Measurements from ENCODE around the gene NTM.

NTM gene

GRCh38 chr11:131549770-131550169, 179.4 kb downstream of the NTM start:
- DNase-seq (ENCODE audit: low read depth) = no peak

- DNase-seq (ENCODE audit: low read depth) = no peak
Observed at GRCh38 chr11:131560287-131560686, 189.9 kb downstream of the NTM start.

- DNase-seq (ENCODE audit: low read depth) = no peak
Observed at GRCh38 chr11:131561501-131561900, 191.1 kb downstream of the NTM start.

- no peak for DNase-seq (ENCODE audit: low read depth)
Observed at GRCh38 chr11:131561972-131562371, 191.6 kb downstream of the NTM start.

GRCh38 chr11:131568318-131568717, 197.9 kb downstream of the NTM start:
- DNase-seq (ENCODE audit: low read depth) = no peak

- DNase-seq (ENCODE audit: low read depth) = no peak
Observed at GRCh38 chr11:131571571-131571970, 201.2 kb downstream of the NTM start.

- DNase-seq (ENCODE audit: low read depth) = no peak
Observed at GRCh38 chr11:131572423-131572822, 202.0 kb downstream of the NTM start.

GRCh38 chr11:131579932-131580387, 209.5 kb downstream of the NTM start:
- peak; percentile 53 for DNase-seq (ENCODE audit: low read depth)

- DNase-seq (ENCODE audit: low read depth) = no peak
Observed at GRCh38 chr11:131580476-131580875, 210.1 kb downstream of the NTM start.

- no peak for DNase-seq (ENCODE audit: low read depth)
Observed at GRCh38 chr11:131581046-131581445, 210.6 kb downstream of the NTM start.

GRCh38 chr11:131582021-131582525, 211.7 kb downstream of the NTM start:
- DNase-seq (ENCODE audit: low read depth) = no peak

- DNase-seq (ENCODE audit: low read depth) = no peak
Observed at GRCh38 chr11:131583421-131583820, 213.0 kb downstream of the NTM start.

GRCh38 chr11:131583938-131584337, 213.5 kb downstream of the NTM start:
- DNase-seq (ENCODE audit: low read depth) = no peak

GRCh38 chr11:131584785-131585592, 214.6 kb downstream of the NTM start:
- DNase-seq (ENCODE audit: low read depth) = no peak

- DNase-seq (ENCODE audit: low read depth) = no peak
Observed at GRCh38 chr11:131588057-131588456, 217.6 kb downstream of the NTM start.

GRCh38 chr11:131591051-131591461, 220.6 kb downstream of the NTM start:
- DNase-seq (ENCODE audit: low read depth) = no peak

- no peak for DNase-seq (ENCODE audit: low read depth)
Observed at GRCh38 chr11:131592152-131592551, 221.7 kb downstream of the NTM start.

GRCh38 chr11:131592734-131593133, 222.3 kb downstream of the NTM start:
- DNase-seq (ENCODE audit: low read depth) = no peak

GRCh38 chr11:131593301-131593700, 222.9 kb downstream of the NTM start:
- DNase-seq (ENCODE audit: low read depth) = no peak

GRCh38 chr11:131595797-131596196, 225.4 kb downstream of the NTM start:
- DNase-seq (ENCODE audit: low read depth) = no peak

- DNase-seq (ENCODE audit: low read depth) = no peak
Observed at GRCh38 chr11:131597890-131598289, 227.5 kb downstream of the NTM start.

GRCh38 chr11:131598305-131598704, 227.9 kb downstream of the NTM start:
- DNase-seq (ENCODE audit: low read depth) = no peak

GRCh38 chr11:131599285-131599684, 228.9 kb downstream of the NTM start:
- no peak for DNase-seq (ENCODE audit: low read depth)

GRCh38 chr11:131600628-131601027, 230.2 kb downstream of the NTM start:
- DNase-seq (ENCODE audit: low read depth) = no peak

All from ELR (cell line).